ENCODE data around the gene PITPNM3.

Gene PITPNM3

DNA sequence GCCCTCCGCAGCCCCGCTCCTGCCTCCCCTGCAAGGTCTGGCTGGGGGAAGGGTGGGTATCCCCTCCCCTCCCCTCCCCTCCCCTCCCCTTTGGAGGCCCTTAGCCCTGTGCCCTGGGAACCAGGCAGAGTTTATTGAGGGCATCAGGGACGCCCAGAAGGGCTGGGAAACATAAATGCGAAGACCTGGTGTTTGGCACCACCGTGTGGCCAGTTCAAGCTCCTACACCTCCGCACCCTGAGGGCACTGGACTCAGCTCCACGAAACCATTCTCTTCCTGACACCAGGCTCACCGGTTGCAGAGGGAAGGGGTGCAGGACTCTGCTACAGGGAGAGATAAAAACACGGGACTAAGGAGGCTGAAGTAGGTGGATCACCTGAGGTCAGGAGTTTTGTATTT lies 120.4 kb downstream of the PITPNM3 start:
- DNase-seq: peak; percentile 63

DNA sequence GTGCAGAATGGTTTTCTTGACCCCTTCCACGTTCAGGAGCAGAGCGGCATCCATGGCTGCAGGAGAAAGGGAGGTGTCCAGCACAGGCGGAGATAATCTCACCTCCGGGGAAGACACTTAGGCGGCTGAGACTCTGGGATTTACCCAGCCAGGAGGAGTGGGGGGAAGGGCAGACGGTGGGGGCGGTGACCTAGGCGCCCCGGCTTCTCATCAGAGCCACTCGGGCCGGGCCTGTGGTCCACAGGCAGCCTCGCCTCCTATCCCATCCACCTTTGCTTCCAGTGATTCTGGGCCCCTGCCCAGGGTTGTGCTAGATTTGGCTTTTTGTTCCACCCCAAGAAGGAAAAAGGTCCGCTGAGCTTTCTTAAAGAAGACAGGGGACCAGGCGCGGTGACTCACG lies 121.3 kb downstream of the PITPNM3 start, which contains the start of gene AIPL1:
Gene AIPL1, minus strand, starts transcription at position 71 of the 400 bp plus-strand sequence. Its CDS starts 17 bp downstream, at position 54.
- DNase-seq: no peak

DNA sequence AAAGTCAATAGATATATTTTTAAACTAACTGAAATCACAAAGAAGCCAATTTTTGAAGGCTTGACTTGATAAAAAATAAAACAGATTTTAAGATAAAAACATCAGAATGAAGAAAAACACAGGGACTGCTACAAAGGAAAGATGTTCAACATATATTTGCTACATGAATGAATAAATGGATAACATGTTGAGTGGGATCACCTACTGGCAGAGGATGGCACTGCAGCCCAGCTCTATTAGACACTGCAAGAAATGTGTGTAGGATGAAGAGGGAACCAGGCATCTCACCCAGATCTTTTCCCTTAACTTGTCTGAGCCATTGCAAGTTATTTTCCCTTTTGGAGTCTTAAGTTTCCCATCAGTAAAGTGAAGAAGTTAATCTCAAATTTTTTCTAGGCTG lies 125.6 kb downstream of the PITPNM3 start:
- no peak for DNase-seq

DNA sequence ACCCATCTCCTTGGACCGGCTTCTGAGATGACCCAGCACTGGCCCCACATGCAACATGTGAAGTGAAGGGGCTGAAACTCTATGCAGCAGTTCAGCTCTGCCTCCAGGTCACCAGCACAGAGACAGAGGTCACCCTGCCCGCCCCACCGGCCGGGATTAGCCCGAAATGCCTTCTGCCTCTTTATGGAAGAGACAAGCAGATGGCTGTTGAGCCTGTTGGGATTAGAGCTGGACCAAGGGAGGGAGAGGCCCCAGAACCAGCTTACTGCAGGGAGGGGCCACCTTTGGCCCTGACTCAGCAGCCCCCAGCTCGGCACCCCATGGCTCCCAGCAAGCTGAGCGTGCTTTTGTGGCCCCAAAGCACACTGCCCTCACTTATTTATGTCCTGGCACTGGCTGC lies 127.1 kb downstream of the PITPNM3 start:
- DNase-seq: no peak

DNA sequence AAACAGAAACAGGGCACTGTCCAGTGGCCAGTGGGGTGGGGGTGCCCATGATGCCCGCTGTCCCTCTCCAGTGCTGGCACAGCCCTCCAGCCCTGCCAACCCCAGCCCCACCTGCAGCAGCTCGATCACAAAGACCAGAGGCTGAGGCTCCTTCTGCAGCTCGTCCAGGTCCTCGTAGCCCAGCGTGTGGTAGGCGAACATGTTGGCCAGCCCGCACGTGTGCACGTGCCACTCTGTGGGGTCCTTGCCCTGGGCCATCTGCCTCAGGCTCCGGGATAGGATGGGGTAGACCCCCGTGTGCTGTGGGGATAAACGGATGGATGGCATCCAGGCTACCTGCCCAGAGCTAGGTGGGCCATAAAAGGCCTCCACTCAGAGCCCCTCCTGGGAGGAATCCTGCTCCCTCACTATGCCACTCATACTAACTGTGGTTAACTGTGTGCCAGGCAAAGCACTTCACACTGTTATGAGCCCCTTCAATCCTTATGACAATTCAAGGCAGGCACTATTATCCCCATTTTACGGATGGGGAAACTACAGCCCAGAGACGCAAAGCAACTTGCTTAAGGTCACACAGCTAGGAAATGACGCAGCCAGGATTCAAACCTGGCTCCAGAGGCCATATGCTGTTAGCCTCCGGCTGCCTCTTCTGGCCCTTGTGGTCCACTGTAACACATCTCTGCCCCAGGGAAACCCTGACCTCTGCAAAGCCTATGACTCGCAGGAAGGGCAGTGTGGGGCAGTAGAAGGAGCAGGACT lies 128.0 kb downstream of the PITPNM3 start:
- no peak for DNase-seq

DNA sequence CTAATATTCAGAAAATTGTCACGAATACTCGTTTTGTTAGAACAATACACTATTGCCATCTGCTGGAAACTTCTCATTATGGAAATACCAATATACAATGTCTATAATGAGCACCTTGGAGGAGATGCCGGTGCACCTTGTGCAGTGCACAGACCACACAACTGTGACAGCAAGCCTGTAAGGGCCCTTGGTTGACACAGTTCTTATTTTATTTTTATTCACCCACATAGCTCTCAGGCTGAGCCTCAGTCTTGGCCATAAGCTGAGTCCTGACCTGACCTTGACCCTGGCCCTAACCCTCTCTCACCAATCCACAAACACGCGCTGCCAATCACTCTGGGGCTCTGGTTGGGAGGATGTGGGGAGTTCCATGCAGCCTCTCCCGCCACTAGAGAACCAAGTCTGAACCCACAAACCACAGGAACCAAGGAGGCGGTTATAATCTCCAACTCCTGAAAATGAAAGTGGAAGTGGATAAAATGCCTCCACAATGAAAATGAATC lies 129.0 kb downstream of the PITPNM3 start:
- peak; percentile 79 for DNase-seq

DNA sequence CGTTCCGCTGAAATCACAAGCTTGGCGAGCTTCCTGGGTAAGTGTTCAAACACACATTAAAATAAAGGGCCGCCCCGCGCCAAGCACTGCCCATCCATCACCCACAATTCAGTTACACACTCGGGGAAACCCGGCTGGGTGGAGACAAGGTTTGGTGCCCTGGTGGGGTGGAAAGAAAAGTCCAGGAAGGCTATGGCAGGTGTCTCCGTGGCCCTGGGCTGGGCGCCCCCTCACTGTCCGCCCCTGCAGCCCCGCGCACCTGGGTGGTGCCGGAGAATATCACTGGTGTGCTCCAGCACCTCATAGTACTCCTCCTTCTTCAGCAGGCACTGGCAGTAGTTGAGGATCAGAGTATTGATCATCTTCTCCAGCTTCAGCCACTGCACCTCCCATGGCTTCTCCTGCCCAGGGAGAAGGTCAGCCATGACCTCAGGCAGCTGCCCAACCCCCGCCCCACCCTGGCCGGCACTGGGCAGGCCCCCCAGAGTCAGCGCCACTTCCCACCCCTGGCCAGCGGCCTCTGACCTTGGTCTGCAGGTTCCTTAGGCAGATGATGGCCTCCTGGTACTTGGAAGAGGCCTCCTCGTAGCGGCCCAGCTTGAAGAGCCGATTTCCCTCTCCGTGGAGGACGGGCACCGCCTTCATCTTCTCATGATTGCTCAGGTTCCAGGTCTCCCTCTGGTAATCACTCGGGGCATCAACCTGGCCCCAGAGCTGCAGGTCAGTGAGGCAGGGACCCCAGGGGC lies 129.8 kb downstream of the PITPNM3 start:
- no peak for DNase-seq

DNA sequence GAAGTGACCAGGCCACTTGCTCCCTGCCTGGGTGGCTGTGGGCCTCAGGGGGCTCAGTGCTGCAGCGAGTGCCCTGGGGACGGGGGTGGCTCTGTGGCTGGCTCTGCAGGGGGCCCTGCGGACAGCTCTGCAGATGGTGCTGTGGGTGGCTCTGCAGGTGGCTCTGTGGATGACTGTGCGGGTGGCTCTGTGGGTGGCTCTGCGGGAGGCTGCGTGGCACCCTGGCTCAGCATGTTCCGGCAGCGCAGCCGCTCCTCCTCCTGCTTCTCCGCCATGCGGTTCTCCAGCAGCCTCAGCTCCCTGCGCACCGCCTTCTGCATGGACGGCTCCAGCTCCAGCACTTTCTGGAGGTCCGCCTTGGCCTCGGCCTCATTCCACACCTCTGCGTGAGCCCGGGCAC lies 130.9 kb downstream of the PITPNM3 start:
- DNase-seq: no peak

DNA sequence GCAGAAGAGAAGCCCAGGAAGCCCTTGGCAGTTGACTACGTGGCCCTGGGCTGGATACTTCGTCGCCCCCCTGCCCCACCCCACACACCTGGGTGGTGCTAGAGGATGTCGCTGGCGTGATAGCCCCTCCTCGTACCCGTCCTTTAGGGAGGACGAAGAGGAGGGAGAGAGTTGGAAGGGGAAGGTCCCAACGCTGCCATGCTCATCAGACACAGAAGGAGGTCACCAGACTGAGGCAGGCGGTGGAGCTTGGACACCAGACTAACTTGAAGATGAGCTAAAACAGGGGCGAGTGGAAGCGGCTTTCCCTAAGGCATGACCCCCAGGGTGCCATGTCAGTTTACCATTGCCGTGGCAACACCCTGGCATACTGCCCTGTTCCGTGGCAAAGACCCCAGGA lies 132.4 kb downstream of the PITPNM3 start:
- no peak for DNase-seq

DNA sequence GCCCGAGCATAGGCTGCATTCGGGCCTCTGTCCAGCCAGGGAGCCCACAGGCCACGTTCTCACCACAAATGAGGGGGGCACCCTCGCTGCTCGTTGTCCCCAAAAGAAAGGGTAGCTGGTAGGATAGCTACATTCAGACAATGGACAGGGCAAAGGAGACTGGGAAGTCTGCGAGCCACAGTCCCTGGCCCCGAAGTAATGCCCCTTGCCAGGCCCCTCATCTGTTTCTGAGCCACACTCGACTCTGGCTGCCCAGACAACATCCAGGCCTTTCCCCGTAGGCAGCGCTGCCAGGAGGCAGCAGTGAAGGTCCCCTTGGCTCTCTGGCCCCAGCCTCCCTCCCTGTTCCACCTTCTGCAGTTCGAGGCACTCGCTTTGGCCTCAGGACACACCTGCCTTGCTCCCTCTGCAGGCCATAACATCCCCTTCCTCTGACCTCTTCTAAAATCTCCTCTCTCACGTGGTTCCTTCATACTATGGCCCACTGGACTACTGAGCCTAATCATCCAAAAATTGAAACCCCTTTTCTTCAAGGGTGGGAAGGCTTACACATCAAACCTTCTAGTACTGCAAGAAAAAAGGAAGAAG lies 133.6 kb downstream of the PITPNM3 start:
- DNase-seq: no peak

DNA sequence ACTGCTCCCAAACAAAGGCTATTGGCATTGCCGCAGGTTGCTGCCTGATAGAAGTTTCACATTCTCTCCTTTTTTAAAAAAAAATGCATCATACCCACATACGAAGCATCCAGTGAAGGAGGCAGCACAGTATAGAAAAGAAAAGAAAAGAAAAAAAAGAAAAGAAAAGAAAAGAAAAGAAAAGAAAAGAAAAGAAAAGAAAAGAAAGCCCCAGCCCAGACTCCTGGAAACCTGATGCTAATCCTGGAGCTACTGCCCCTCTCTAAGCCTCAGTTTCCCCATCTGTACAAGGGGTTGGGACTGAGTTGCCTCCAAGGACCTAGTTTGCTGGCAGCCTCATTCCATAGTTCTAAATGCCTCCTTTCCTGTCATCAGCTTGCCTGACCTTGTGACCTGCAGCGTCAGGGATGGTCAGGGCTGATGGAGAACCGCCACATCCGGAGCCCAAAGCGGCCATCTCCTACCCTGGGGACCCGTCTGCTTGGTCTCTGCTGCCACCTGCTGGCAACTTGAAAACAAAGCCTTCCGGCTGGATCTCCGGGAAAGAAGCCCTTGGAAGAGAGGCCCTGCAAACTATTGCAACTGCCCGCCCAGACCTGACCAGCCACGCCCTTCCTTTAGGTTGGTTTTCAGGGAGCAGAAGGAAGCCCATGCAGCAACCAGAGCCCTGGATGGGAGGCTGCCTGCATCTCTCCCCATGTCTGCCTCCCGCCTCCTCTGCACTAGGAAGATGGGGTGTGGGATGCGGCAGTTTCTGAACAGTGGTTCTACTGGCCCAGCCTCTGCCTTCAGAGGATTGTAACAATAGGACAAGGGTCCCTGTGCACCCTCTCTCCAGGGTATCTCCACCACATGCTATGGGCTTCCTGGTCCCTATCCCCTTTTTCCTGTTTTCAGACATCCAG lies 134.4 kb downstream of the PITPNM3 start:
- DNase-seq: peak; percentile 77

DNA sequence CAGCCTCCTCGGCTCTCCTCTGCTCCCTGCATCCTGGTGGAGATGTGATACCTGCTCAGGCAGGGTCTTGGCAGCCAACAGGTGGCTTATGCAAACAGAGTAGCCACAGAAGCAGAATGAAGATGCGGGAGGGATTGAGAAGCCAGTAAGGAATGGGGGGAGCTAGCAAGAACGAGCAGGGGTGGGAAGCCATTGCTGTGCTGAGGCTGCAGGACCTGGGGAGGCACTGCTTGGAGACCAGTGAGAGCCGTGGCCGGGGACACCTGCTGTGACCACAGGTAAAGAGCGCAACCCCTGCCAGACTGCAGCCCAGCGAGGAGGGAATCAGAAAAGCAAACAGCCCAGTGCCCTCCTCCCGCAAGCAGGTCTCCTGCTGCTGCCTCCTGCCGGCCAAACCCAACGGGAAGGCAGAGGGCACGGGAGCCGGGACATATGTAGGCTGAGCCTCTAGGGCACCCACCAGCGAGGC lies 136.1 kb downstream of the PITPNM3 start:
- peak; percentile 22 for DNase-seq

DNA sequence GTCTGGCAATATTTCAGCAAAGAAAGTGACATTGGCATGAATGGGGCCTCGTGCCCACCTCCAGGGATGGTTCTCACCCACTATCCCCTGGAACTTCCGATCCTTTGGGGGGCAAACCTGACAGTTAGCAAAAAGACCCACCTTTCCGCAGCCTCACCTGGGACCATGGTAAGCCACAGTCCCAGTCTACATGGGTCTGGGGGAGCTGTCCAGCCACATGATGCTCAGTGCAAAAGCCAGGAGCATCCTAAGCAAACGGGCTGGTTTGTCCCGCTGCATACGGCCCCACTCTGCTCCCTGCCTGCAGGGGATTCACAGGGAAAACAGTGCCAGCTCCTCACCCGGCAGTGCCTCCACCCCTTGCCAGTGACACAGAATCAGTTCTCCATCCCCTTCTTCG lies 140.7 kb downstream of the PITPNM3 start:
- DNase-seq: no peak

DNA sequence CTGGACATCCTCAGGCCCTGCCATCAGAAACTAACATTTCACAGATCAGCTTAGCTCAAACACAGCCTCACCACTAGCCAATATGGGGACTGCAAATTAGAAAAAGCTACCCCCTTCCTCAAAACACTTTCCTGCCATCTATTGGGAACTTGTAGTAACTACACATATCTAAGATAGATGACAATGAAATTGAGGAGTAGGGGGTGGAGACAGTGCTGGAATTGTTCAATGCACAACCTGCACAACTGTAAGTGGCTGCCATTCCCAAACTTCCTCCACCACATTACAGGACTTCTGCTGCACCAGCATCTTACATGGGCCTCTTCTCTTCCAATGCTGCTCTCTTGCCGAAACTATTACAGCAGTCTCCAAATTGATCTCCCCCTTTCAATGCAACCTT lies 143.3 kb downstream of the PITPNM3 start:
- DNase-seq: peak; percentile 18

DNA sequence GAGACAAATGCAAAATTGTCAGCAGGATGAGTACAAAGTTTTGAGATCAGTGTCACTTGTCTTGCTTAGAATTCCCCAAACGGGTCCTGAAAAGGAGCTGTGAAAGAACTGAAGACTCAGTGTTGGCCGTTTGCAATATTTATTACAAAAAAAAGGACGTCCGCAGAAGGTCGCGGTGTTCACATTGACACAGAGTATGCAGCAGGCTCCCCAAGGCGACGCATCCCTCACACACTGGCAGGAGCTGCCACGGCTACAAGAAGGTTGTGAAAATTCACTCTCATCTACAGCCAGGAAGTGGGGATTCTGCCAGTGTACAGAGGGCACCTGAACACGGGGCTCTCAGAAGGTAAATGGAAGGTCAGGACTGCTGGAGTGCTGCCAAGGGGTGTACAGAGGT lies 147.6 kb downstream of the PITPNM3 start:
- no peak for DNase-seq

DNA sequence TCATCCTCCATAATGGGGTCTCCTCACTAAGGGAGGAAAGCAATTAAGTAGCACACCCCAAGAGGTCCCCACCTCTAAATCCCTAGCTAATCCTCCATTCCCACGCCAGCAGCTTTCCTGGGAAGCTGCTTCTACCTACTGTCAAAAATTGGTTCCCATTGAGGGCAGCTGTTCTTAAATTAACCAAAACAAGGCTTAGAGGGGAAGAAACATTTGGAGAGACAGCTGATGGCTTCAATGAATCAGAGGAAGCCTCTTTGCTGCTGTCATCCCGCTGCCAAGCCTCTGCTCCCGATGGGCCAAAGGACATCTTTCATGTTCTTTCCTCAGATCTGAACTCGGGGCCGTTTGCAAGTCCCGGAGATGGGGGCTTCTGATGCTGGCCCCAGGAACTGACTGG lies 148.1 kb downstream of the PITPNM3 start:
- DNase-seq: no peak

DNA sequence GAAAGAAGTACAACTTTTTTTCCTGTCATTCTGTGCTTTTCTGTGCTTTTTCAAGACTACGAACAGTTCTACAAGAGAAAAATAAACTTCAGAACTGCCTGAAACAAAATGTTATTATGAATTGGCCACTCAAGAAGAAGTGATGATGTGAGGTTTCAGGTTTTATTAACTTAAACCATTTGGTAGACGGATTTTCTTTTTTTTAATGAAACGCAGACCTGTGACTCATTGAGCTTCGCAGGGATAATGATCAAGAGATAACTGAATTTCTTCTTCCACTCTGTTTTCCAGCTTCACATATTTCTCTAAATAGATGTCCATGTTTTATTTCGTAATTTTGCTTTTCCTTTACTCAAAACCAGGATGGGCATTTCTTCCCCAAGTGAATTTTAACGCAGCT lies 154.1 kb downstream of the PITPNM3 start:
- no peak for DNase-seq

All from inflammatory macrophage treated with lipopolysaccharide for 4 hours (primary cell).